NCI-H345 treated with DMSO at 0.1 percent for 48 hours (cell line): ENCODE measurements around the gene LITAFD.
"Not testable (repeated sequence)": the region's sequence is repeated elsewhere in the genome, so short reads cannot be mapped to it uniquely, and the experiment has no call there.

Experiments used
- DNase-seq: peaks from one replicate; lab custom pipeline; 2025; ENCODE audit not compliant: unreplicated experiment; lab: John Stamatoyannopoulos, UW

The LITAFD gene

DNA sequence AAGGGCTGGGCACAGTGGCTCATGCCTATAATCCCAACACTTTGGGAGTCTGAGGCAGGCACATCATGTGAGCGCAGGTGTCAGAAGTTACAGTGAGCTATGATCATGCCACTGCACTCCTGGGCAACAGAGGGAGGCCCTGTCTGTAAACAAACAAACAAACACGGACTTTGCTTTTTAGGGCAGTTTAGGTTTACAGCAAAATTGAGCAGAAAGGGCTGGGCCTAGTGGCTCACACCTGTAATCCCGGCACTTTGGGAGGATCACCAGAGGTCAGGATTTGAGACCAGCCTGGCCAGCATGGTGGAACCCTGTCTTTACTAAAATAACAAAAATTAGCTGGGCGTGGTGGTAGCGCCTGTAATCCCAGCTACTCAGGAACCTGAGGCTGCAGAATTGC is 10.1 kb upstream of the LITAFD start:
- DNase-seq = no peak

DNA sequence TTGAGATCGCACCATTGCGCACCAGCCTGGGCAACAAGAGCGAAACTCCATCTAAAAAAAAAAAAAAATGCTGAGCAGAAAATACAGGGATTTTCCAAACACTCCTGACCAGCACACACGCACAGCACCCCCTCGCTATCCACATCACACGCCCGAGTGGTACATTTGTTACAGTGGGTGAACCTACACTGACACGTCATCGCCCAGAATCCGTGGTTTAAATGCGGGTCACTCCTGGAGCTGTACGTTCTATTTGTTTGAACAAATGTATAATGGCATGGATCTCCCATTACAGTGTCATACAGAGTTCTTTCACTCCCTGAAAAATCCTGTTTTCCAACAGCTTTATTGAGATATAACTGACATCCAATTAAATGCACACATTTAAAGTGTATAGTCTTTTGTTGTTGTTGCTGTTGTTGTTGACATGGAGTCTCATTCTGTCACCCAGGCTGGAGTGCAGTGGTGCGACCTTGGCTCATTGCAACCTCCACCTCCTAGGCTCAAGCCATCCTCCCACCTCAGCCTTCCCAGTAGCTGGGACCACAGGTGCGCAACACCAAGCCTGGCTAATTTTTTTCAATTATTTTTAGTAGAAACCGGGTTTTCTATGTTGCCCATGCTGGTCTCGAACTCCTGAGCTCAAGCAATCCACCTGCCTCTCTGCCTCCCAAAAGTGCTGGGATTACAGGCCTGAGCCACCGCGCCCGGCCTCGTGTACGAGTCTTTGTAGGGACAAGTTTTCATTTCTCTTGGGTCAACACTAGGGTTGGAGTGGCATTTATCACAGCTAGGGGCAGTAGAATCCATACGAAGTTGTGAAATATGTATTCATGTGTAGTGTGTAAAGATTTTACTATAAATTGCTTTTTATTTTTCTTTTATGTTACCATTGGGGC is 8.9 kb upstream of the LITAFD start:
- DNase-seq = no peak

DNA sequence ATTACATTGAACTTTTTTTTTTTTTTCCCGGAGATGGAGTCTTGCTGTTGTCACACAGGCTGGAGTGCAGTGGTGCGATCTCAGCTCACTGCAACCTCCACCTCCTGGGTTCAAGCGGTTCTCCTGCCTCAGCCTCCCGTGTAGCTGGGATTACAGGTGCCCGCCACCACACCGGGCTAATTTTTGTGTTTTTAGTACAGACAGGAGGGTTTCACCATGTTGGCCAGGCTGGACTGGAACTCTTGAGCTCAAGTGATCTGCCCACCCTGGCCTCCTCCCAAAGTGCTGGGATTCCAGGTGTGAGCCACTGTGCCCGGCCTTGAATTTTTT is 8.3 kb upstream of the LITAFD start:
- not testable (repeated sequence) for DNase-seq

DNA sequence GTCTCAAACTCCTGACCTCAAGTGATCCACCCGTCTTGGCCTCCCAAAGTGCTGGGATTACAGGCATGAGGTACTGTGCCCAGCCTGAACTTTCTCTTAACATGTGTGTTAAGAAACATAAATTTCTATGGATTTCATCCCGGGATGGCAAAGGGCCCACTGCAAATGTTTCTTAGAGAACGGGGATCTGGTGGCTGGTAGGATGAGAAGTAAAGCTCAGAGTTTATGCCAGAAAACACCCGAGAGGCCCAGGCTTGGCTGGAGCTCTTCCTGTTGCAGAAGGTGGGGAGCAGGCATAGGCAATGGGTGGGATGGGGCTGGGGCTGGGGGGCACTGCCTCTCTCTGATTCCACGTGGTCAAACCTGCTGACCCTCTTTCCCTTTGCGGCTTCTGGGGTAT is 7.8 kb upstream of the LITAFD start:
- DNase-seq = no peak

DNA sequence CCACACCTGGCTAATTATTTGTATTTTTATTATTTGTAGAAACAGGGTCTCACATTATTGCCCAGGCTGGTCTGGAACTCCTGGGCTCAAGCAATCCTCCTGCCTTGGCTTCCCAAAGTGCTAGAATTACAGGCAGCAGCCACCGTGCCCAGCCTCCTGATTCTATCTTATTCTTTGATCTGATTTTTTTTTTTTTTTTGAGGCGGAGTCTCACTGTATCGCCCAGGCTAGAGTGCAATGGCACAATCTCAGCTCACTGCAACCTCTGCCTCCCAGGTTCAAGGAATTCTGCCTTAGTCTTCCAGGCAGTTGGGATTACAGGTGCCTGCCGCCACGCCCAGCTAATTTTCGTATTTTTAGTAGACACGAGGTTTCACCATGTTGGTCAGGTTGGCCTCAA is 6.8 kb upstream of the LITAFD start:
- DNase-seq = not testable (repeated sequence)

DNA sequence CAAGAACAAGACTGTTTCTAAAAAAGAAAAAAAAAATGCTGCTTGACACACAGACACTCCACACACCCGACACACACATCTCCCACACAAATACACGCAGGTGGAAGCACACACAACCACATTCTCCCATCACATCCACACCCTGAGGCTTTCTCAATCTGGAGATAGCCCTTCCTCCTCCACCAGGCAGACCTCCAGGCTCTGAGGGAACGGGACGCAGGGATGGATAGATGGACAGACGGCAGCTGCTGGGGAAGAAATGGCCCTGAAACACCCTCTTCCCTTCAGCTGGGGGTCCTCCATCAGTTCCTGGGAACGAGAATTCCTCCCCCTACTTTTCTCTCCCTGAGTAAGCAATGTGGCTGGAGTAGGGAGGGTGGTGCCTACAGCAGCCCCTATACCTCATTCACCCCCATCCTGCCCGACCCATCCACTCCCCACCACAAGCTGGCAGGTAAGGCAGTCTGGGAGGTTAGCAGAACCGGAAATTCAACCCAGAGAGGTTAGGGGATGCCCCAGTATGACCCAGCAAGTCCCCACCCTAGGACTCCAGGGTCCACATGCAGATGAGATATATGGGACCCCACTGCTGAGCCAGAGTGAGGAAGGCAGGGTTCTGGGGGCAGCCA is 4.1 kb upstream of the LITAFD start:
- DNase-seq = no peak

DNA sequence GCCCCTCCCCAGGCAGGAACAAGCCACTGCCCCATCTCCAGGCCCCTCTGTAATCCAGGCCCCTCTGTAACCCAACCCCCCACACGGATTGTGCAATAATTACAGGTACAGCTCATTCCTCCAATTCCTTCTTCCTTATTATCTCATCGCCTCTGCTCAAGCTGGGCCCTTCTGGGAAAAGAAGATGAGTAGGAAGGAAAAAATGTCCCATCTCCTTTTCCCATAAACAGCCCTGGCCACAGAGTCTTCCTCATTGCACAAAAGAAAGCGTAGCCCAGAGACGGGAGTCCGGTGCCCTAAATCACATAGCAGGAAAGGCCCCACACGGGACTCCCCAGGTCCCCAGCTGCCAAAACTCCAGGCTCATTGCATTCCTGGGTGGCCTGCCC is 3.6 kb upstream of the LITAFD start:
- DNase-seq = no peak

DNA sequence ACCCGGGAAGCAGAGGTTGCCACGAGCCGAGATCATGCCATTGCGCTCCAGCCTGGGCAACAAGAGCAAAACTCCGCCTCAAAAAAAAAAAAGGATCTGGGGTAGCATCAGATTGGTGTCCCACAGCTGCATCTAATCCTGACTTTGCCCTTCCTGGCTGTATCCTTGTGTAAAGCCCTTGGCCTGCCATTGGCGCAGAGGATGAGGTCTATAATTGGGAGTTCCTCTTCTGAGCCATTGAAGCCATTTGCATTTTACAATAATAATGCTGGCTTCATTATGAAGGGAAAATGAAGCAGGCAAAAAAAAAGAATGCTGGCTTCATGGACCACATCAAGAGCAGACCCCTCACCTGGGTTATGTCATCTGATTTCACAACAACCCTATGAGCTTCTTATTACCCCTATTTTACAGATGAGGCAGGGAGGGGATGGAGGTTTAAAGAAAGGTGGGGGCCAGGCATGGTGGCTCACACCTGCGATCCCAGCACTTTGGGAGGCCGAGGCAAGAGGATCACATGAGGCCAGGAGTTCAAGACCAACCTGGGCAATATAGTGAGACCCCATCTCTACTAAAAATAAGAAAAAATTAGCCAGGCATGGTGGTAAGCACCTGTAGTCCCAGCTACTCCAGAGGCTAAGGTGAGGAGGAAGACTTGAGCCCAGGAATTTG is 1.2 kb upstream of the LITAFD start:
- no peak for DNase-seq

DNA sequence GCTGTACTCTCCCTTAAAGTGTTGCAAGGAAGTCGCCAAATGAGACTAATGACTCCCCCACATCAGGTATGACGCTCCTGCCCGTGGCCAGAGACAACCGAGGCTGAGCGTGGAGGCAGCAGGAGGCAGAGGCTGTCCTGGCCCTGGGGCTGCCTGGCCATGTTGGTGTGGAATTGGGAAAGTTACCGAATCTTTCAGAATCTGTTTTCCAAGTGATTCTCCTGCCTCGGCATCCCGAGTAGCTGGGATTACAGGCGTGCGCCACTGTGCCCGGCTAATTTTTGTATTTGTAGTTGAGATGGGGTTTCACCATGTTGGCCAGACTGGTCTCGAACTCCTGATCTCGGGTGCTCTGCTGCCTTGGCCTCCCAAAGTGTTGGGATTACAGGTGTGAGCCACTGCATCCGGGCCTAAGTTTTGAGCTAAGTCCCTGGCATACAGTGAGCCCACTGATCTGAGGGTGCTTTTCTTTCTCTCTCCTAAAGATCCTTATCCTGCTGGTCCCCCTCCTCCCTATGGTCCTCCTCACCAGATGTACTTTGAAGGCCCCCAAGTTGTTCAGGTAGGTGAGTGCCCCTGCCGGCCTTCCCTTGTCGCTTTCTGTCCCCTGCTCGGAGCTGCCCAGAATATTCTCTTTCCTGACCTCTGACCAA is 700 bp downstream of the LITAFD start:
- no peak for DNase-seq

DNA sequence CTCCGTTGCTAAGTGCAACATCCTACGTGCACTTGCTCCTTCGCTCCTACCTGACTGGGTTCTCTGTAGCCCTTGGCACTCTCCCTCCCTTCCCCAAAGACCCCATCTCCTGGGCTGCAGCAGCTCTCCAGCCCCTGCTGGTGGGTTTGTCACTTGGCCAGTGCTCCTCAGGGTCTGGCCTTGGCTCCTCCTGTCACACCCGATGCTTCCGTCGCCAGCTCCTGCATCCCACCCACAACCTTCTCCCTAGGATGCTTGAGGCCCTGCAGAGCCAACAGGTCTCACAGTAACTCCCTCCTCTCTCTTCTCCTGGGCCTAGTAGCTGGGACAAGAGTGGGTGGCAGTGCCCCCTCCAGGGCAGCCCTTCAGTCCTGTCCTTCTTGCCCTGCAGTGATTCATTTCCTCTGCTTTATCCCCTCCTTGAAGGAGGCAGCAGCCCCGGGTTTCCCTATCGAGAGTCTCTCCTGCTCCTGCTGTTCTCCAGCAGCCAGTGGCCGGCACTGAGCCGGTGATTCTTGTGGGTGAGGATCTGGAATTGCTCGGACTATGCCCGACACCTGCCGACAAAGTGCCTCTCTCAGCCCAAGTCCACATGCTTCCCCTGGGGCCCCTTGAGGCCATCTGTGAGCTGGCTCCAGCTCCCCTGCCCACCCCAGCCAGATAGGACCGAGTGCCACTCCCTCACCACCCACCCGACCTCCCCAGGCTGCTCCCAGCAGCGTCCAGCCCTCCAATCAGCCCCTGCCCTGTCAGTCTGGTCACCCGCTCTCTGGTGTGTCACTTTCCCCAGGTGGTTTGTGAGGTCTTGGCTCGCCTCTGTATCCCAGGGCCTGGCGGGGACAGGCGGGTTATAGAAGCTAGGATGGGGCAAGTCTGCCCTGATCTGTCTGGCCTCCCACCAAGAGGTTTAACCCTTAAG is 3.8 kb downstream of the LITAFD start:
- DNase-seq = peak; percentile 1

DNA sequence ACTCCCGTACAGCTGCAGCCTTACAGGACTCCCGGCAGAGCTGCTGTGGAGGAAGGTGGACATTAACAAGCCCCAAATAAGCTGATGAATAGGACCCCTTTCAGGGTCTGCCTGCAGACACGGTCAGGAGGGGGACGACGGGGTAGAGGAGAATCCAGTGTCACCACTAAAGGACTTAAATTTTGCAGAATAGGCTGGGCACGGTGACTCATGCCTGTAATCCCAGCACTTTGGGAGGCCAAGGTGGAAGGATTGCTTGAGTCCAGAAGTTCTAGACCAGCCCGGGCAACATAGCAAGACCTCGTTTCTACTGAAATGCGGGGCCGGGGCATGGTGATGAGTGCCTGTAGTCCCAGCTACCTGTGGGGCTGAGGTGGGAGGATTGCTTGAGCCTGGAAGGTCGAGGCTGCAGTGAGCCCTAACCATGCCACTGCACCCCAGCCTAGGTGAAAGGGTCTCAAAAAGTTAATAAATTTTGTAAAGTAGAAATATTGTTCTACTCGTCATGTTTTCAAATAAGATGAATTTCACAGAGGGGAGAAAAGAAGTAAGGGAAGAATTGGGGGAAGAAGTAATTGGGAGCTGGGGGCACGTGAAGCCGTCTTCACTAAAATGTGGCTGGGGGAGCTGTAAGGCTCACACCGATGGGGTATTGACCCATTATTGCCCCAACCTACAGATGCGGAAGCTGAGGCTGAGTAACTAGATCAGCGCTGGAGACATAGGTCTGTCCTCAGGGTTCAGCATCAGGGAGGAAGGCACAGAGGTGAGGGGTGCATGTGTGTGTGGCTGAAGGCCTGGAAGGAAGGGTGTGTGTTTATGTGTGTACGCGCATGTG is 4.7 kb downstream of the LITAFD start:
- DNase-seq = no peak

DNA sequence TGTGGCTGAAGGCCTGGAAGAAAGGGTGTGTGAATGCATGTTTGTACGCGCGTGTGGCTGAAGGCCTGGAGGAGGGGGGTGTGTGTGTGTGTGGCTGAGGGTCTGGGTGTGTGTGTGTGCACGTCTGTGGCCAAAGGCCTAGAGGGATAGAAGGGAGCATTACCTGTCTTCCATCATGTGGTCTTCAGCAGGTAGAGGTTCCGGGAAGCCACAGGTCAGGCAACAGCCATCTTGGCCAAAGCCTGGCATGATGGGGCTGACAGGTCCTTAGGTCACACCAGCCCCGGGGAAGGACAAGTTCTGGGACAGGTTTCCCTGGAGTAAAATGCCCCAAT is 5.2 kb downstream of the LITAFD start:
- DNase-seq = no peak

DNA sequence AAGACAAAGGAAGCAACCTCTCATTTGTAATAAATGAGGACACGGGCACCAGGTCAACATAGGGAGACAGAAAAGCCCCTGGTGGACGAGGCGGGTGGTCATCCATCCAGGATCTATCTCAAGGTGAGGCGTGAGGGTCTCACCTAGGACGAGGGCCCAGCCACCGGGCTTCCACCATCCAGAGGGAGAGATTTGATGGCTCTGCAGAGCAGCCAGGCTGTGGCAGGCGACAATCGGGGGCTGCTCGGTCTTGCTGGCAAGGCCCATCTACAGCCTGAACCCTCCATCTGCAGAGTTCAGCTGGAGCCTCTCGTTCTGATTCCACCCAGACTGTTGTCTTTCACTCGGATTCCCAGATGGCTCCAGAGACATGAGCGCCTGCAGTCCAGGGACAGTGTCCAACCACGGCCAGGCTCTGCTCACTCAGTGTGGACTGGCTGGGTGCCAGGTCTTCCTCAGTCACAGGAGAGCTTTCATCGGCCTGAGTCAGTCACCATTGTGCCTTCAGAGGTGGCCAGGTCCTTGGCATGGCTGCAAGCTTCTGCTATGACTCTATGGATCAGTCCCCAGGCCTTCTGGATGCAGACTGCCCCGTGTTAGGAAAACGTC is 5.9 kb downstream of the LITAFD start:
- no peak for DNase-seq

DNA sequence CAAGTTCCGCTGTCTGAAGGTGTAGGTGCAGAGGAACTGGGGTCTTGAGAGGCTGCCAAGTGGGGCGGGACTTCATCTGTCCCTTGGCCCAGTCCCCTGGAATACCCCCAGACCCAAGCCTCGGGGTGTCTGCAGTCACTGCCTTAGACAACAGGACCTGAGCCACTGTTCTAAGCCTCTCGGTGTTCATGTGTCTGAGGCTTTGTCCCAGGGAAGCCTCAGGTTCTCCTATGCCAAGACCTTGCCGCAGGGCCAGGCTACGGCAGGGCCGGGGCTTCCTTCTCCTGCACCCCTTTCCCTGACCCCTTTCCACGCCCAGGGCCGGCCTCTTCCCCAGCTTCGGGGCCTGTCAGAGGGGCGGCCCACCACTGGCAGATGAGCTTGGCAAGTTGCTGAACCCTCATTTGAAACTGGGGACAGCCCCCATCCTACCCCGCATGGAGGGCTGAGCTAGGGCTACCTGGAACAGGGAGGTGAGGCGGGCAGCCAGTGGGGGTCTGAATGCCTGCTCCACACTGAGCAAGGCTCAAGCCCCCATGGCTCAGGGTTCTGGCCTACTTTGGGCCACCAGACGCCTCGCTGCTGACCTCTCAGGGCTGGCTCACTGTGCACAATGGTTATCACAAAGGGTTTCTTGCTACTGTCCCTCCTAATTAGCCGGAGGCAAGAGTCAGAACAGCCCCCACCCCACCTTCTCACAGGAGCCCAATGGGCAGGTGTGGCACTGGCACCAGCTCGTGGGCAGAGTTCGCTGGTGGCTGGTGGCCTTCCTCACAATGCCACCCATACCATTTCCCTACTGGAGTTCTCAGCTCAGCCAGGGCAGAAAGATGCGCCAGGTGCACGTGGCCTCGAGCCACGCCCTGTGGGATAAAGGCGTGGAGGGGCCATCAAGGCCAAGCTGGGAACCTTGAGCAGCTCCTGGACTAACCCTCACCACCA is 7.1 kb downstream of the LITAFD start:
- DNase-seq = no peak

DNA sequence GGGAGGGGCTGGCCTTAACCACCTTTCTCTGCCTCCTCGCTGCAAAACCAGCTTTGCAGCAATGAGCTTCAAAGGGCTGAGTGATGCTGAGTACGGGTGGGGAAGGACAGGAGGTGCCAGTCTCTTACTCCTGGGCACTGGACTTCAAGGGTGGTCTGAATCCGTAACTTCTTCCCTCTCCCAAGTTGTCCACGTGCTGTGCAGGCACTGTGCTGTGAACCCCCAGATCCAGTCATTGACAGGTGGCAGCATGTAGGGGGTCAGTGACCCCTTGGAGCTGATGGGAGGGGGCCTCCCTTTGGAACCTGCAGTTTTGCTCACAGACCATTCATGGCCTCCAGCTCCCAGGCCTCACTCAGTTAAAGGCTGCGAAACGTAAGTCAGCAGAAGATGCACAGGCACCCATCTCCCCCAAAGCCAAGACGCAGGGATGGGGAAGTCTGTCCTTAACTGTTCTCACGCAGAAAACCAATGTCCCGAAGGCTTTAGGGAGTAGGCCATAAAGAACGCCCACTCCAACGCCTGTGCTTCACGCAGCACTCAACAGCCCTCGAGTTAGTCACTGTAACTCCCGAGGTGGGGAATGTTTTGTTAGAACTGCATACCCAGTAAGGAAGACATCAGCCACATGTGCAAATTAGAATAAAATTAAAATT is 7.9 kb downstream of the LITAFD start:
- no peak for DNase-seq

DNA sequence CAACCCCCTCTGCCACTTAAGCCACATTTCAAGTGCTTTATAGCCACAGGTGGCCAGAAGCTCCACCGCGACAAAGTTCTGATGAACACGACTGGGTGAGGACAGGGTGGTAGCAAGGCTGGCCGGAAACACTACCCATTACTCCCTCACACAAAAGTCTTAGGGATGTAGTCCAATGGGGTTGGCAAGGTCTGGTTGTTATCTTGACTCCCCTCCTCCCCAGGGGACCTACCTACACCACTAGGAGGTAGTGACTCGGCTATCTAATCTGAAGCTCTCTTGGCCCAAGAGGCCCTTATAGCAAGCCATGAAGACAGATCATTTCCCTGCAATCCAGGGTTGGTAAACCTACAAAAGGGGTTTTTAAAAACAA is 8.4 kb downstream of the LITAFD start:
- no peak for DNase-seq

DNA sequence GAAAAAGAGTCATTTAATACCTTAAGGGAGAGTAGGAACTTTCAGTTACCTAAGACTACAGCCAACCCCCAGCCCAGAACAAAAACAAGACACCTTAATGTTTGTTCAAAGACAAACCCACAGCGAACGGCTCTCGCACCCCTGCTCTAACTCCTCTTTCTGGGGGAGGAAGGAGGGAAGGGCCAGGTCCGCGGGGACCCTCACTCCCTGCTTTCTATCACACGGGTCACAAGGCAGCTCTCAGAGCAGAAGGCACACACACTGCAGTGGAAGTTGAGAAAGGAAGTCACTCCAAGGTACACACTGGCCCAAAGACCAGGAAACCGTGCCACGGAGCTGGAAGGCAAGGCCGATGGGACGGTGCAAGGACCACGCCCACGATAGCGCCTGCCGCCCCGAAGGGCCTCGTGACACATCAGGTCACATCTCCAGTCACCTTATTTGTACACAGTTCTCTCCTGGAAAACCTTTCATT is 10.0 kb downstream of the LITAFD start:
- no peak for DNase-seq

DNA sequence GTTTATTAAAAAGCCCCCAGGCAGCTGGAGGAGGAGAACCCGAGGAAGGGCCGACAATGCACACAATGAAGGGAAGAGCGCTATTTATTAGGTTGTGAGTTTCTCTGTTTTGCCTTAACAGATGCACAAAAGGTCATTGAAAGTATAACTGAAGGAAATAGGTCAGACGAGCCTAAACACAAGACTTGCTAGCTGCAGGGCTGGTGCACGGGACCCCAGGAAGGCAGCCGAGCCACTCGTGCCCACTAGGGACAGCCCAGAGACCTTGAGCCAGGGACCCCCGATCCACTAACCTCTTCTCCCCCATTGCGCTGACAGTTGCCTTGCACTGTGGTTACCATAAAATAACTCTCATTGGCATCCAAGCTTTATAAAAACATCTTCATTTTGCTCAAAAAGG is 11.3 kb downstream of the LITAFD start:
- no peak for DNase-seq
